ENCODE measurements around the gene ARHGAP42.

The ARHGAP42 gene

GRCh38 chr11:100676901-100677300 lies 10.2 kb upstream of the ARHGAP42 start:
- DNase-seq (ENCODE audit: extremely low spot score): no peak
- ChIA-PET POLR2A (no interaction called here), CTCF (no interaction called here)
- no peak for TF ChIP-seq CTCF (IDR thresholded peaks at IDR 0.05; ENCODE audit: control extremely low read depth, extremely low read depth, low read depth, missing control alignments)

- POLR2A ChIA-PET: no interaction called here
- CTCF ChIA-PET: no interaction called here
- DNase-seq (ENCODE audit: extremely low spot score): no peak
- no peak for TF ChIP-seq CTCF (IDR thresholded peaks at IDR 0.05; ENCODE audit: control extremely low read depth, extremely low read depth, low read depth, missing control alignments)
Observed at GRCh38 chr11:100677796-100678195, 9.3 kb upstream of the ARHGAP42 start.

GRCh38 chr11:100680070-100680469 lies 7.0 kb upstream of the ARHGAP42 start:
- ChIA-PET CTCF (interaction anchor here (0.9 to 1.2 kb wide), 2 partner anchors 16 to 50 kb away, joined by 3 read pairs; no protein-coding TSS in a partner anchor), POLR2A (no interaction called here)
- no peak for DNase-seq (ENCODE audit: extremely low spot score)
- TF ChIP-seq CTCF (IDR thresholded peaks at IDR 0.05; ENCODE audit: control extremely low read depth, extremely low read depth, low read depth, missing control alignments): no peak

GRCh38 chr11:100681064-100681502 lies 6.0 kb upstream of the ARHGAP42 start:
- ChIA-PET CTCF (interaction anchor here (1.6 to 3.4 kb wide), 2 partner anchors 12 to 16 kb away, joined by 4 to 14 read pairs; no protein-coding TSS in a partner anchor), POLR2A (no interaction called here)
- TF ChIP-seq CTCF (IDR thresholded peaks at IDR 0.05; ENCODE audit: control extremely low read depth, extremely low read depth, low read depth, missing control alignments): no peak
- peak; percentile 88 for DNase-seq (ENCODE audit: extremely low spot score)

GRCh38 chr11:100682247-100682969 lies 4.7 kb upstream of the ARHGAP42 start:
- ChIA-PET CTCF (interaction anchor here (1.2 to 3.4 kb wide), 5 partner anchors 9 to 248 kb away, joined by 3 to 14 read pairs (median 4); no protein-coding TSS in a partner anchor), POLR2A (no interaction called here)
- no peak for DNase-seq (ENCODE audit: extremely low spot score)
- TF ChIP-seq CTCF (IDR thresholded peaks at IDR 0.05; ENCODE audit: control extremely low read depth, extremely low read depth, low read depth, missing control alignments): peak; percentile 28

- TF ChIP-seq CTCF (IDR thresholded peaks at IDR 0.05; ENCODE audit: control extremely low read depth, extremely low read depth, low read depth, missing control alignments): no peak
- CTCF ChIA-PET: interaction anchor here (1.3 to 3.4 kb wide), 3 partner anchors 10 to 247 kb away, joined by 3 to 14 read pairs (median 4); no protein-coding TSS in a partner anchor
- POLR2A ChIA-PET: no interaction called here
- DNase-seq (ENCODE audit: extremely low spot score): no peak
Observed at GRCh38 chr11:100683126-100683525, 4.0 kb upstream of the ARHGAP42 start.
